Mononuclear cell (primary cell): ENCODE results near the gene PLEKHS1. TPM values are rescaled to one million over a fixed set of nuclear protein-coding genes. Genes with fewer than 3 reads are reported as not detected.
"Not testable (repeated sequence)": the region's sequence is repeated elsewhere in the genome, so short reads cannot be mapped to it uniquely, and the experiment has no call there.

ENCODE experiments used
- H3K27me3 ChIP-seq: 2 replicates; pipeline ENCODE4 v1.6.0; 2011; ENCODE audit warnings: low read length, control low read depth; ENCODE audit not compliant: insufficient read depth
- H3K4me1 ChIP-seq: 2 replicates; pipeline ENCODE4 v1.5.1; 2011; ENCODE audit warnings: mild to moderate bottlenecking, low read length, control low read depth; ENCODE audit not compliant: insufficient read depth
- H3K4me3 ChIP-seq: 2 replicates; pipeline ENCODE4 v1.5.1; 2011; ENCODE audit warnings: mild to moderate bottlenecking, low read length, moderate library complexity
- H3K9me3 ChIP-seq: 2 replicates; pipeline ENCODE4 v1.5.1; 2011; ENCODE audit warnings: low read depth, mild to moderate bottlenecking, control low read depth, low read length
- total RNA-seq: library from RNA; depleted of rRNA; stranded (reverse); fragments of >200 nt; gene quantifications from one replicate; pipeline ENCODE4 v1.2.3, GENCODE V29; 2012

Gene PLEKHS1
- total RNA-seq, 1 donor, result 0.21 TPM

DNA sequence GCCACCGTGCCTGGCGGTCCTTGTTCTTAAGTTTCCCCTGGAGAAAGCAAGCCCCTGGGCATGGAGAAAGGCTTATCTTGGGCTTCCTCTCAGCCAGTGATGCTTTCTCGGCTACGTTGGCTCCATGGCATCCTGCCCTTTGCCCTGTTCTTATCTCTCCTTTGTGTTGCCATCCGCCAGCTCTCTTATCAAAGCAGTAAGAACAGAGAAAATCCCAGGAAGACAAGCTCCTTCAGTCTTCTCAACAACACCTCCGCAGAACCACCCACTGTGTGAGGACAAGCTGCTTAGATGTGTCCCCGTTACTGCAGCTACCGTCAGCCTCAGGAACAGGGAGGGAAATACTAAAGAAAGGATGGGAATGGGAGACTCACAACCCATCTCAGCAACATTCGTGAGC, 3.3 kb downstream of the PLEKHS1 start:
- Histone ChIP-seq H3K4me1 (no peaks in the 10 kb centered on the region), H3K9me3 (no peaks in the 10 kb centered on the region), H3K4me3 (no peak overlapping the region), H3K27me3 (no peaks in the 10 kb centered on the region)

DNA sequence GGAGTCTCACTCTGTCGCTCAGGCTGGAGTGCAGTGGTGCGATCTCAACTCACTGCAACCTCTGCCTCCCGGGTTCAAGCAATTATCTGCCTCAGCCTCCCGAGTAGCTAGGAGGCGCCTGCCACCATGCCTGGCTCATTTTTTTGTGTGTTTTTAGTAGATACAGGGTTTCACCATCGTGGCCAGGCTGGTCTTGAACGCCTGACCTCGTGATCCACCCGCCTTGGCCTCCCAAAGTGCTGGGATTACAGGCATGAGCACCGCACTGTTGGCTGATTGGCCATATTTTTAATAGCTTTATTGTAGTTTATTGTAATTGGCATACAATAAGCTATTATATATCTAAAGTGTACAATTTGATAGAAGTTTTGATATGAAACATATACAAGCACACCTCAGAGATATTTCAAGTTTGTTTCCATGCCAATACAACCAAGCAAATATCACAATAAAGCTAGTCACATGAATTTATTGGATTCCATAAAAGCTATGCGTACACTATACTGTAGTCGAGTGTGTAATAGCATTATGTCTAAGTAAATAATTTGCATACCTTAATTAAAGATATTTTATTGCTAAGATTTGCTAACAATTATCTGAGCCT, 5.6 kb downstream of the PLEKHS1 start:
- no peaks in the 10 kb centered on the region for H3K4me1 ChIP-seq
- no peak overlapping the region for H3K4me3 ChIP-seq
- H3K9me3 ChIP-seq, result no peaks in the 10 kb centered on the region
- peaks cover 3% of the 10 kb centered on the region for H3K27me3 ChIP-seq

- no peaks in the 10 kb centered on the region for H3K4me1 ChIP-seq
- H3K4me3 ChIP-seq, result no peak overlapping the region
- peaks cover 7% of the 10 kb centered on the region for H3K9me3 ChIP-seq
- H3K27me3 ChIP-seq, result peaks cover 12% of the 10 kb centered on the region
Observed at GRCh38 chr10:113762083-113762482, 10.6 kb downstream of the PLEKHS1 start.

- Histone ChIP-seq H3K9me3 (peaks cover 7% of the 10 kb centered on the region), H3K4me3 (no peak overlapping the region), H3K4me1 (no peaks in the 10 kb centered on the region), H3K27me3 (peaks cover 15% of the 10 kb centered on the region)
Observed at GRCh38 chr10:113764582-113764981, 13.1 kb downstream of the PLEKHS1 start.

DNA sequence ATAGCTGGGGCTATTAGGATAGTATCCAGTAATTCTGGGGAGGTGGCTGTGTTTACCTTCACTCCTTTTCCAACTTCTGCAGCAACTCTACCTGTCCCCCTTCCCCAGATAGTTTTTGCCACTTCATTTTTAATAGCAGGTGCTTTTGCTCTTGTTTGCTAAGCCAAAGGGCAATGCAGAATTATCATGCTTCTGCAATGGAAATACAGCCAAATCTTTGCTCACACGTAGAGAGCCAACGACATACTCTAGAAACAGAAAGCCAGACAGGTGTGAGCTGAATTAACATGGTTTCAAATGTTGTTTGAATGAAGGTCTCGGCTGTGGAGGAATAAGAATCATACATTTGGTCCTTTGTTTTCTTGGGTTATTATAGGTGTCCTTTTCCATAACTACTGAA, 14.4 kb downstream of the PLEKHS1 start:
- no peaks in the 10 kb centered on the region for H3K4me1 ChIP-seq
- no peak overlapping the region for H3K4me3 ChIP-seq

DNA sequence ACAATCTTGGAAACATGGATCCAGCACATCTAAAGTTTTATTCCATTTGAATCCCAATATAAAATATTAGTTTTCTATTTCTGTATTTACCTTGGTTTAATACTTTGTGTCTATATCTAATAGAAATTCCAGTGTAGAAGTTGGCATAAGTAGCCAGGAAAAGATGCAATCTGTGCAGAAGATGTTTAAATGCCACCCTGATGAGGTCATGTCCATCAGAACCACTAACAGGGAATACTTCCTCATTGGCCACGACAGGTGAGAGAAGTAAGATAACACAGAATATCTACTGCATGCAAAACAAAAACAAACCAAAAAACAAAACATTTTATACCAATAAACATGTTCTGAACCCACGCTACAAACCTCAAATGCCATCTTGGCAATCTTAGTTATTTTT, 15.7 kb downstream of the PLEKHS1 start:
- H3K4me1 ChIP-seq, result no peaks in the 10 kb centered on the region
- peaks cover 12% of the 10 kb centered on the region for H3K27me3 ChIP-seq
- H3K4me3 ChIP-seq, result no peak overlapping the region
- H3K9me3 ChIP-seq, result peaks cover 7% of the 10 kb centered on the region

More for the DNA sequence above, 14.4 kb downstream of the PLEKHS1 start:
- Histone ChIP-seq H3K27me3 (peaks cover 14% of the 10 kb centered on the region), H3K9me3 (peaks cover 7% of the 10 kb centered on the region)

- H3K4me1 ChIP-seq, result no peaks in the 10 kb centered on the region
- no peaks in the 10 kb centered on the region for H3K9me3 ChIP-seq
Observed at GRCh38 chr10:113770346-113770745, 18.9 kb downstream of the PLEKHS1 start.

DNA sequence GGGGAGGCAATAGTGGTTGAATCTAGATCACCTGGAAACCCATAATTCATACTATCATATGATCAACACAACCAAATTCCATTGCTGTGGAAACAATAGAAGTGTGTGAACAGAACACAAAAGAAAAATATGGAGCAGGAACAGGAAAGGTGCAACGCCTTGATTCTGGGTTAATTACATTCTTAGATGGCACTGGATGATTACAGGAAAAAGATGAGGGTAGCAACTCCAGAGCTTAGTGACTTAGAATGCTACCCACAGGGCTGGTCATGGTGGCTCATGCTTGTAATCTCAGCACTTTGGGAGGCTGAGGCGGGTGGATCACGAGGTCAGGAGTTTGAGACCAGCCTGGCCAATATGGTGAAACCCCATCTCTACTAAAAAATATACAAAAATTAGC, 19.6 kb downstream of the PLEKHS1 start:
- H3K4me3 ChIP-seq, H3K4me1 ChIP-seq, H3K9me3 ChIP-seq, H3K27me3 ChIP-seq: not testable (repeated sequence)

More at GRCh38 chr10:113770346-113770745, 18.9 kb downstream of the PLEKHS1 start:
- no peak overlapping the region for H3K4me3 ChIP-seq
- H3K27me3 ChIP-seq, result peaks cover 7% of the 10 kb centered on the region

DNA sequence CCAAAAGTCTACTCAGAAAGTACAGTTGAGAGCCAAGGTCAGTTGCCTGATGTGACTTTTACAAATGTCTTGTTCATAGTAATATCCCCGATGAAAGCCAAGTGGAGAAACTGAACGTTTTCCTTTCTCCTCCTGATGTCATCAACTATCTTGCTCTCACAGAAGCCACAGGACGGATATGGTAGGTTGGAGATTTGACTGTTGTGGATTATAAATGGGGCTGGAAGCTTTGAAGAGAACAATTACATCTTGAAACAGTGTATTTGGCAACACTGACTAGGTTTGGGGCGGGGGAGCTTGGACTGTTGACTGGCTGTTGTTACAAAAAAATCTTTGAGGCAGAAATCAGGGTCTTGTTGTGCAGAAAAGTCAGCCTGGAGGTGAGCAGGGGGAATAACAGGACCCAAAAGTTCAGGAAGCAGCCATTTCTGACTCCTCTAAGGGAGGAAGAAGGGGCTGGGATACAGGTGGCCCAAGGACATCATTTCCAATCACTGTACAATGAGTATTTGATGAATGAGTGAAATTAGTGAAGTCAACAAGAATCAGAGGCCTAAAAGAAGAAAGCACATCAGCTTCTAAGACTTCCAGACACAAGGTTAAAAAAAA, 24.3 kb downstream of the PLEKHS1 start:
- Histone ChIP-seq H3K27me3 (no peaks in the 10 kb centered on the region), H3K9me3 (no peaks in the 10 kb centered on the region), H3K4me1 (no peaks in the 10 kb centered on the region), H3K4me3 (no peak overlapping the region)

- no peaks in the 10 kb centered on the region for H3K4me1 ChIP-seq
- no peak overlapping the region for H3K4me3 ChIP-seq
- H3K27me3 ChIP-seq, result no peaks in the 10 kb centered on the region
- no peaks in the 10 kb centered on the region for H3K9me3 ChIP-seq
Observed at GRCh38 chr10:113776553-113776952, 25.1 kb downstream of the PLEKHS1 start.

- Histone ChIP-seq H3K9me3 (no peaks in the 10 kb centered on the region), H3K4me1 (no peaks in the 10 kb centered on the region), H3K4me3 (no peak overlapping the region), H3K27me3 (no peaks in the 10 kb centered on the region)
Observed at GRCh38 chr10:113780681-113781250, 29.3 kb downstream of the PLEKHS1 start.

GRCh38 chr10:113782367-113782766, 30.9 kb downstream of the PLEKHS1 start:
- H3K9me3 ChIP-seq, result no peaks in the 10 kb centered on the region
- H3K4me1 ChIP-seq, result no peaks in the 10 kb centered on the region
- H3K4me3 ChIP-seq, result no peak overlapping the region
- no peaks in the 10 kb centered on the region for H3K27me3 ChIP-seq

DNA sequence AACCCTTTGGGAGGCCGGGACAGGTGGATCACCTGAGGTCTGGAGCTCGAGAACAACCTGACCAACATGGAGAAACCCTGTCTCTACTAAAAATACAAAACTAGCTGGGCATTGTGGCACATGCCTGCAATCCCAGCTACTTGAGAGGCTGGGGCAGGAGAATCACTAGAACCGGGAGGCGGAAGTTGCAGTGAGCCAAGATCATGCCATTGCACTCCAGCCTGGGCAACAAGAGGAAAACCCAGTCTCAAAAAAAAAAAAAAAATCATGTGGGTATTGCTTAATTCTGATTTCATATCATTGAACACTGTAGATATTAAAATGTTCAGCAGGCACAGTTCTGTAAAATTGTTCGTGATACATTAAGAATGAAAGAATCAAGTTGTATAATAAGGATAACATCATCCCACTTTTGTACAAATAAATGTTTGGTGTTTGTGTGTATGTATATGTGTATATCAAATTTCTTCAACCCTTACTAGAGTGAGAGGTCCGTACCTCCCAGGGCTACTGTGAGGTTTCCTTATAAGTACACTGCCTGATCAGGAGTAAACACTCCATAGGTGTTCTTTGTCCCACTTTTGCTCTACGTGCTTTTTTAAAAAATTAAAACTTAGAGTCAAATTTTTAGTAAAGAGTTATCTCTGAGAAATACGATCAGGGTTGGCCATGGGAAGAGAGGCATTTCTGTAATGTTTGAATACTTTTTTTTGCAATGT, 31.7 kb downstream of the PLEKHS1 start:
- Histone ChIP-seq H3K4me3 (no peak overlapping the region), H3K9me3 (no peaks in the 10 kb centered on the region), H3K4me1 (no peaks in the 10 kb centered on the region), H3K27me3 (no peaks in the 10 kb centered on the region)

DNA sequence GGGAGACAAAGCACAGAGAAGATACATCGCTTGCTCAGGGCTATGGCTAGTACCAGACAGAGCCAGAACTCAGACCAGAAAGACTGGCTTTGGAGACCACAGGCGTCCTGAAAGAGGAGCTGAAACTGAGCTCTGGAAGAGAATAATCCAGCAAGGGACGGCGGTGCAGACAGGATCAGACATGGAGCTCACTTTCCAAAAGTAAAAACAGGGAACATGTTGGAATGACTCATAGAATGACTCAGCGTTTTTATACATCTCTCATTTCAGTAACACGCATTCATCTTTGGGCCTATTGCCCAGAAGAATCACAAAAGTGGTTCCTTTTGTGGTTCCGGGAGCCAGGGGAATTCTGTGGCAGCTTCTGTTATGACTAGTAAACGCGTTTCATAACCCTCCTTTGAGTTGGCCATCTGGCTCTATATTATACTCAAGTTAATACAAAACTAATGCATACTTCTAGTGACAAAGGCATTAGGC, 37.2 kb downstream of the PLEKHS1 start:
- H3K27me3 ChIP-seq, result no peaks in the 10 kb centered on the region
- H3K4me3 ChIP-seq, result no peak overlapping the region
- no peaks in the 10 kb centered on the region for H3K9me3 ChIP-seq
- no peaks in the 10 kb centered on the region for H3K4me1 ChIP-seq

DNA sequence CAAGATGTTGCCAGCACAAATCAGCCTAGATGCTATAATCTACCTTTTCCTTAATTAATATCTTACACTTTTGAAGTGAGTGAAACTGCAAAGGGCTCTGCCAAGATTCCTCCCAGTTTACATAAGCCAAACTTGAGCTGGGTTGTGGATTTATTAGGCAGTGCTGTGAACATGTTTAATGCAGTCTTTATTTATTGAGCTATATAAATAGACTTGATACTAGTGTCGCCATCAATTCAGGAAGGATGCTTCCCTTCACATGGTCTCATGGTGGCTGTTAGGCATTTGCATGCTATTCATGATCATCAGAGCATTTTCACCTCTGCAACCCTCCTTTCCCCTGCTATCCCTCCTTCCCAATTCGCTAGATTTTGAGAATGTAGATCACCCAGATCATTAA, 40.2 kb downstream of the PLEKHS1 start:
- Histone ChIP-seq H3K4me3 (no peak overlapping the region), H3K9me3 (no peaks in the 10 kb centered on the region), H3K4me1 (no peaks in the 10 kb centered on the region), H3K27me3 (no peaks in the 10 kb centered on the region)
